Neural crest cell (in vitro differentiated cells): Measurements from ENCODE around the gene ZNF620. TPM values are rescaled to one million over a fixed set of nuclear protein-coding genes. Genes with fewer than 3 reads are reported as not detected.

Experiments
- DNase-seq: peaks from one replicate; pipeline ENCODE4 v3.0.0; 2021; ENCODE audit warnings: low read depth, mixed read lengths, low spot score
- H3K27ac Mint-ChIP-seq: one replicate; pipeline ENCODE4 v1.8.0; 2021; ENCODE audit warnings: mild to moderate bottlenecking, mixed read lengths; ENCODE audit not compliant: unreplicated experiment
- H3K27me3 Mint-ChIP-seq: 2 replicates; pipeline ENCODE4 v1.8.0; 2021; ENCODE audit warnings: low read depth, mild to moderate bottlenecking, mixed read lengths
- H3K36me3 Mint-ChIP-seq: 2 replicates; pipeline ENCODE4 v1.8.0; 2021; ENCODE audit warnings: low read depth, mild to moderate bottlenecking, mixed read lengths
- H3K4me1 Mint-ChIP-seq: 2 replicates; pipeline ENCODE4 v1.8.0; 2021; ENCODE audit warnings: mixed read lengths
- H3K4me3 Mint-ChIP-seq: one replicate; pipeline ENCODE4 v1.8.0; 2021; ENCODE audit warnings: mild to moderate bottlenecking, mixed read lengths
- H3K9me3 Mint-ChIP-seq: 2 replicates; pipeline ENCODE4 v1.8.0; 2021; ENCODE audit warnings: mixed read lengths
- CTCF ChIP-seq: fragments of 200-600 bp; sonication (generic); conservative IDR thresholded peaks from 2 replicates; pipeline ENCODE4 v1.5.0; 2021; ENCODE audit warnings: antibody characterized with exemption, mild to moderate bottlenecking
- total RNA-seq: library from RNA; stranded (reverse); gene quantifications from 2 replicates; pipeline ENCODE4 v1.2.1, GENCODE V29; 2021

The ZNF620 gene
- total RNA-seq, 1 donor from 2014 or later: 24.0 TPM

- no peak for DNase-seq
- peaks cover 5% of the 10 kb centered on the region for H3K27me3 Mint-ChIP-seq
- no peaks in the 10 kb centered on the region for H3K4me1 Mint-ChIP-seq
- no peak overlapping the region for H3K27ac Mint-ChIP-seq
- H3K4me3 Mint-ChIP-seq: no peak overlapping the region
- no peak for TF ChIP-seq CTCF
- peaks cover 26% of the 10 kb centered on the region for H3K36me3 Mint-ChIP-seq
- peaks cover 15% of the 10 kb centered on the region for H3K9me3 Mint-ChIP-seq
Measured at GRCh38 chr3:40490916-40491315, 14.9 kb upstream of the ZNF620 start.

GRCh38 chr3:40494698-40495097 lies 11.1 kb upstream of the ZNF620 start:
- TF ChIP-seq CTCF: no peak
- Mint-ChIP-seq H3K36me3 (peaks cover 4% of the 10 kb centered on the region), H3K4me3 (no peak overlapping the region), H3K27me3 (peaks cover 9% of the 10 kb centered on the region), H3K27ac (no peak overlapping the region), H3K4me1 (no peaks in the 10 kb centered on the region), H3K9me3 (no peaks in the 10 kb centered on the region)
- no peak for DNase-seq

- H3K27ac Mint-ChIP-seq: no peak overlapping the region
- no peak overlapping the region for H3K4me3 Mint-ChIP-seq
- H3K4me1 Mint-ChIP-seq: no peaks in the 10 kb centered on the region
- no peaks in the 10 kb centered on the region for H3K9me3 Mint-ChIP-seq
- DNase-seq: no peak
- no peaks in the 10 kb centered on the region for H3K36me3 Mint-ChIP-seq
- TF ChIP-seq CTCF: no peak
- H3K27me3 Mint-ChIP-seq: peaks cover 13% of the 10 kb centered on the region
Measured at GRCh38 chr3:40497288-40497687, 8.6 kb upstream of the ZNF620 start.

GRCh38 chr3:40499952-40500351 lies 5.9 kb upstream of the ZNF620 start:
- Mint-ChIP-seq H3K27me3 (peaks cover 19% of the 10 kb centered on the region), H3K4me1 (no peaks in the 10 kb centered on the region), H3K4me3 (no peak overlapping the region), H3K27ac (no peak overlapping the region), H3K9me3 (peaks cover 2% of the 10 kb centered on the region), H3K36me3 (no peaks in the 10 kb centered on the region)
- TF ChIP-seq CTCF: no peak
- no peak for DNase-seq

GRCh38 chr3:40502034-40502433 lies 3.8 kb upstream of the ZNF620 start:
- Mint-ChIP-seq H3K4me3 (peak overlapping the region; percentile 15), H3K36me3 (no peaks in the 10 kb centered on the region), H3K4me1 (peaks cover 12% of the 10 kb centered on the region), H3K9me3 (peaks cover 2% of the 10 kb centered on the region), H3K27ac (no peak overlapping the region), H3K27me3 (peaks cover 15% of the 10 kb centered on the region)
- no peak for TF ChIP-seq CTCF
- DNase-seq: no peak
